ENCODE results near the gene ATP8A1. TPM values are rescaled to one million over a fixed set of nuclear protein-coding genes. Genes with fewer than 3 reads are reported as not detected.

Gene ATP8A1
- total and polyA plus RNA-seq, 2 of the 4 experiments (the other 2 are of a cell fraction): 0.12 to 0.36 TPM

- TF ChIP-seq ELK1 (IDR thresholded peaks at IDR 0.05; ENCODE audit: borderline replicate concordance, low read depth, low read length): no peak
These were observed 258.6 kb downstream of the ATP8A1 start (continued) for GRCh38 chr4:42398171-42398870.

GRCh38 chr4:42397635-42398170 lies 259.2 kb downstream of the ATP8A1 start:
- H3K79me1 ChIP-seq (ENCODE audit: low read depth in 1 of 2, low read length in 2 of 2): peaks cover 0 to 3% of the 10 kb centered on the region in 2 experiments; a peak in 1 of 4 replicates
- DNase-seq: peak; percentile 12
- no peaks in the 10 kb centered on the region for H3K9me3 ChIP-seq (ENCODE audit: control insufficient read depth, insufficient read depth, low read length)
- peaks cover 2% of the 10 kb centered on the region; the same call in 1 of the 2 replicates for H3K27me3 ChIP-seq (ENCODE audit: control insufficient read depth, insufficient read depth, low read length)
- H3K9ac ChIP-seq (ENCODE audit: low read depth, low read length): peak overlapping the region; percentile 80
- no peaks in the 10 kb centered on the region for H3K4me1 ChIP-seq (ENCODE audit: control insufficient read depth, insufficient read depth, low read length)
- peak overlapping the region; percentile 36; the same call in 1 of the 2 replicates for H3K18ac ChIP-seq (ENCODE audit: low read depth, low read length)
- peak; percentile 47 for ATAC-seq (ENCODE audit: low read depth)
- intact Hi-C loops (cut with micrococcal nuclease): loop anchor here (2.0 kb wide), 2 partner anchors 115 to 121 kb away; no protein-coding TSS in a partner anchor
- H3K14ac ChIP-seq (replicated peaks; ENCODE audit: low read depth, low read length): no peak overlapping the region
- no TSS peak for BruUV-seq (replicated peaks)
- H4K20me1 ChIP-seq (ENCODE audit: insufficient read depth, low read length): no peaks in the 10 kb centered on the region
- H2BK5ac ChIP-seq (ENCODE audit: low read depth, low read length, poor library complexity, severe bottlenecking): no peak overlapping the region
- ChIA-PET POLR2A (ENCODE audit: unreplicated experiment) (no interaction called here), CTCF (no interaction called here)
- dilution Hi-C loops (cut with HindIII; ENCODE audit: low sequenced_read_pairs, unreplicated experiment): no loop called here
- H3K4ac ChIP-seq (ENCODE audit: low read depth, low read length): peak overlapping the region; percentile 30; the same call in 1 of the 2 replicates
- H3K4me3 ChIP-seq (ENCODE audit: insufficient read depth, low read depth, low read length): peak overlapping the region; percentile 78
- H2AK9ac ChIP-seq (replicated peaks; ENCODE audit: low read depth, low read length, poor library complexity): no peak overlapping the region
- peak overlapping the region; percentile 13 for H2BK120ac ChIP-seq (ENCODE audit: low read depth, low read length)
- in situ Hi-C loops (cut with MboI; ENCODE audit: low sequenced_read_pairs): no loop called here
- H3K9me1 ChIP-seq (ENCODE audit: insufficient read depth, low read length): no peaks in the 10 kb centered on the region
- H3K36me3 ChIP-seq (ENCODE audit: control insufficient read depth, insufficient read depth, low read length): peaks cover 16% of the 10 kb centered on the region; the same call in 1 of the 2 replicates
- peak overlapping the region; percentile 43; the same call in 1 of the 2 replicates for H4K91ac ChIP-seq (ENCODE audit: insufficient read depth, low read depth, low read length)
- H3K23ac ChIP-seq (ENCODE audit: low read depth, low read length): peak overlapping the region; percentile 47; the same call in 1 of the 2 replicates
- H4K8ac ChIP-seq (ENCODE audit: low read depth in 2 of 2, low read length in 2 of 2): peak overlapping the region; percentile 42 to 51; a peak in 1 of 4 replicates
- H3K27ac ChIP-seq (ENCODE audit: insufficient read depth, low read length): peak overlapping the region; percentile 28
- no peak overlapping the region for H2BK15ac ChIP-seq (ENCODE audit: low read depth, low read length)
- H3K56ac ChIP-seq (ENCODE audit: extremely low read depth, insufficient read depth, low read length): no peak overlapping the region
- WGBS, 2 experiments (ENCODE audit: extremely low coverage in 2 of 2, insufficient read length in 1 of 2): 0% methylated on average over 41 of the region's 52 CpGs; no CpG with 5 or more reads in 1 of the 2 experiments
- no peak overlapping the region; the same call in 1 of the 2 replicates for H4K5ac ChIP-seq (ENCODE audit: low read depth, low read length)
- H2BK20ac ChIP-seq (ENCODE audit: low read depth, low read length): no peak overlapping the region
- peak overlapping the region; percentile 65 for H3K4me2 ChIP-seq (ENCODE audit: low read depth, low read length)
- H2AFZ ChIP-seq (replicated peaks; ENCODE audit: low read length, poor library complexity): peak overlapping the region; percentile 87
- no peak overlapping the region for H2AK5ac ChIP-seq (ENCODE audit: low read depth, low read length)
- TF ChIP-seq MXI1 (IDR thresholded peaks at IDR 0.05; ENCODE audit: borderline replicate concordance, low read depth, low read length) (no peak), SMC3 (IDR thresholded peaks at IDR 0.05; ENCODE audit: low read depth, low read length) (no peak), POLR2A (IDR thresholded peaks at IDR 0.05; ENCODE audit: low read depth, low read length) (no peak), MAZ (IDR thresholded peaks at IDR 0.05; ENCODE audit: borderline replicate concordance, low read depth, low read length) (no peak), MAFK (IDR thresholded peaks at IDR 0.05; ENCODE audit: low read depth, low read length) (no peak), ELK1 (IDR thresholded peaks at IDR 0.05; ENCODE audit: borderline replicate concordance, low read depth, low read length) (no peak), NFE2L2 (IDR thresholded peaks at IDR 0.05; ENCODE audit: low read depth, low read length) (no peak), RCOR1 (IDR thresholded peaks at IDR 0.05; ENCODE audit: insufficient replicate concordance, low read length) (no peak), CTCF (conservative IDR thresholded peaks at IDR 0.05; ENCODE audit: low read depth, low read length) (no peak)

Measured in IMR-90 (cell line).